ENCODE measurements around the gene VPS33A. TPM values are rescaled to one million over a fixed set of nuclear protein-coding genes. Genes with fewer than 3 reads are reported as not detected.

VPS33A gene
- total and polyA plus RNA-seq, 2 of the 13 experiments (the other 11 are each of a cell fraction or from before 2014, with no cell fraction given): 11.0 to 43.6 TPM

GRCh38 chr12:122230798-122231197 is 35.5 kb downstream of the VPS33A start:
- no peak overlapping the region for H2AFZ ChIP-seq (ENCODE audit: low read length)
- H3K36me3 ChIP-seq (replicated peaks in 1 of 2; ENCODE audit: control insufficient read depth in 1 of 2, insufficient read depth in 2 of 2, low read length in 2 of 2): peaks cover 3 to 44% of the 10 kb centered on the region in 2 experiments
- H3K9ac ChIP-seq (ENCODE audit: insufficient read depth, low read depth, low read length): no peak overlapping the region
- POLR2A ChIA-PET: no interaction called here
- no peaks in the 10 kb centered on the region for H3K9me3 ChIP-seq (ENCODE audit: low read length)
- H3K4me3 ChIP-seq (replicated peaks in 1 of 3; ENCODE audit: insufficient read depth in 1 of 3, low read depth in 2 of 3, low read length in 3 of 3): no peak overlapping the region
- DNase-seq (ENCODE audit: low spot score) (no peak), FAIRE-seq (no peak), ATAC-seq (no peak)
- intact Hi-C loops (cut with micrococcal nuclease; ENCODE audit: unreplicated experiment) (no loop called here), in situ Hi-C loops (cut with HindIII; ENCODE audit: extremely low pct_ligation_motif_present, low pct_unique_long_range_greater_than_20kb) (no loop called here)
- no peaks in the 10 kb centered on the region for H4K20me1 ChIP-seq (ENCODE audit: insufficient read depth, low read length)
- H3K4me1 ChIP-seq (ENCODE audit: insufficient read depth, low read length): peaks cover 9% of the 10 kb centered on the region
- BruUV-seq (replicated peaks): no TSS peak
- no peaks in the 10 kb centered on the region for H3K79me2 ChIP-seq (ENCODE audit: insufficient read depth, low read length)
- 69% methylated on average over 6 of the region's 6 CpGs for WGBS (ENCODE audit: low lambda C conversion rate)
- TF ChIP-seq RARG (CRISPR knock-in tag; IDR thresholded peaks at IDR 0.05; ENCODE audit: low read depth): no peak
- CTCF ChIA-PET (ENCODE audit: low intra/inter-chr PET ratio, low total read pairs): no interaction called here
- no peak overlapping the region for H3K27ac ChIP-seq (ENCODE audit: extremely low read length, insufficient read depth, low read length)
- no peak overlapping the region for H3K4me2 ChIP-seq (ENCODE audit: low read depth, low read length)
- H3K27me3 ChIP-seq (ENCODE audit: control insufficient read depth in 1 of 2, insufficient read depth in 2 of 2, low read length in 2 of 2): no peaks in the 10 kb centered on the region

- H3K4me3 ChIP-seq (replicated peaks in 1 of 3; ENCODE audit: insufficient read depth in 1 of 3, low read depth in 2 of 3, low read length in 3 of 3): no peak overlapping the region
- peaks cover 15% of the 10 kb centered on the region; the same call in 1 of the 2 replicates for H4K20me1 ChIP-seq (ENCODE audit: insufficient read depth, low read length)
- peaks cover 24% of the 10 kb centered on the region for H3K79me2 ChIP-seq (ENCODE audit: insufficient read depth, low read length)
- in situ Hi-C loops (cut with HindIII; ENCODE audit: extremely low pct_ligation_motif_present, low pct_unique_long_range_greater_than_20kb): no loop called here
- H3K36me3 ChIP-seq (replicated peaks in 1 of 2; ENCODE audit: control insufficient read depth in 1 of 2, insufficient read depth in 2 of 2, low read length in 2 of 2): peaks cover 2 to 25% of the 10 kb centered on the region in 2 experiments; a peak in 3 of 5 replicates
- BruUV-seq (replicated peaks): no TSS peak
- no peak overlapping the region for H2AFZ ChIP-seq (ENCODE audit: low read length)
- no peak overlapping the region for H3K27ac ChIP-seq (ENCODE audit: extremely low read length, insufficient read depth, low read length)
- POLR2A ChIA-PET: no interaction called here
- H3K27me3 ChIP-seq (ENCODE audit: control insufficient read depth in 1 of 2, insufficient read depth in 2 of 2, low read length in 2 of 2): no peaks in the 10 kb centered on the region; a peak in 1 of 5 replicates
- no peak overlapping the region for H3K4me2 ChIP-seq (ENCODE audit: low read depth, low read length)
- FAIRE-seq (no peak), ATAC-seq (no peak), DNase-seq (ENCODE audit: low spot score) (no peak)
- 100% methylated on average over 5 of the region's 5 CpGs for WGBS (ENCODE audit: low lambda C conversion rate)
- peaks cover 25% of the 10 kb centered on the region for H3K4me1 ChIP-seq (ENCODE audit: insufficient read depth, low read length)
- CTCF ChIA-PET (ENCODE audit: low intra/inter-chr PET ratio, low total read pairs): no interaction called here
- intact Hi-C loops (cut with micrococcal nuclease; ENCODE audit: unreplicated experiment): no loop called here
- H3K9ac ChIP-seq (ENCODE audit: insufficient read depth, low read depth, low read length): no peak overlapping the region
- no peaks in the 10 kb centered on the region for H3K9me3 ChIP-seq (ENCODE audit: low read length)
- TF ChIP-seq ZGPAT (CRISPR knock-in tag; IDR thresholded peaks at IDR 0.05) (no peak), SIN3A (IDR thresholded peaks at IDR 0.05; ENCODE audit: borderline replicate concordance, low read depth, low read length) (no peak), LRRFIP1 (CRISPR knock-in tag; conservative IDR thresholded peaks at IDR 0.05) (no peak), TBP (CRISPR knock-in tag; IDR thresholded peaks at IDR 0.05) (no peak), RERE (CRISPR knock-in tag; IDR thresholded peaks at IDR 0.05; ENCODE audit: low read depth) (no peak), KDM3A (CRISPR knock-in tag; IDR thresholded peaks at IDR 0.05; ENCODE audit: low read depth) (no peak), DBP (CRISPR knock-in tag; IDR thresholded peaks at IDR 0.05; ENCODE audit: not compliant biosample characterization) (no peak)
Observed at GRCh38 chr12:122228092-122228491, 38.2 kb downstream of the VPS33A start.

Measured in HepG2 (cell line).